Calu3 (cell line): ENCODE measurements around the gene PDGFRB. TPM values are rescaled to one million over a fixed set of nuclear protein-coding genes. Genes with fewer than 3 reads are reported as not detected.

ENCODE experiments used
- BruUV-seq: library from RNA; stranded (reverse); fragments of 400-500 nt; replicated peaks from 2 replicates; lab custom pipeline; 2021; lab: Mats Ljungman, UMichigan
- CTCF ChIA-PET: fragments of 300-600 bp; sonication (Branson Sonifier 250); formaldehyde crosslinking; loops from one replicate; lab custom pipeline; 2022; ENCODE audit warnings: antibody characterized with exemption; lab: Charles Lee
- DNase-seq: peaks from one replicate; pipeline ENCODE4 v3.0.0; 2022
- H3K27ac Mint-ChIP-seq: one replicate; pipeline ENCODE4 v1.8.0; 2022; ENCODE audit warnings: mixed read lengths; ENCODE audit not compliant: unreplicated experiment
- H3K27me3 Mint-ChIP-seq: one replicate; pipeline ENCODE4 v1.8.0; 2022; ENCODE audit warnings: mixed read lengths; ENCODE audit not compliant: unreplicated experiment
- H3K36me3 Mint-ChIP-seq: one replicate; pipeline ENCODE4 v1.8.0; 2022; ENCODE audit warnings: mild to moderate bottlenecking, moderate library complexity, mixed read lengths; ENCODE audit not compliant: insufficient read depth, unreplicated experiment
- H3K4me1 Mint-ChIP-seq: one replicate; pipeline ENCODE4 v1.8.0; 2022; ENCODE audit warnings: mild to moderate bottlenecking, low read depth, mixed read lengths; ENCODE audit not compliant: unreplicated experiment
- H3K4me3 Mint-ChIP-seq: one replicate; pipeline ENCODE4 v1.8.0; 2022; ENCODE audit warnings: mild to moderate bottlenecking, low read depth, moderate library complexity, mixed read lengths; ENCODE audit not compliant: unreplicated experiment
- H3K9me3 Mint-ChIP-seq: one replicate; pipeline ENCODE4 v1.8.0; 2022; ENCODE audit warnings: low read depth, mixed read lengths; ENCODE audit not compliant: unreplicated experiment
- intact Hi-C: fragments of 100-400 bp; cut with micrococcal nuclease; formaldehyde crosslinking; loops from one replicate; pipeline ENCODE4 v1.10.0; 2022; ENCODE audit not compliant: unreplicated experiment
- total RNA-seq: library from RNA; stranded (reverse); gene quantifications from 2 replicates; pipeline ENCODE4 v1.2.3, GENCODE V29; 2022
- TF ChIP-seq, protein P1 (sequence below): fragments of 200-600 bp; IDR thresholded peaks from one replicate; pipeline ENCODE4 v1.8.0; 2022; ENCODE audit warnings: antibody characterized with exemption; ENCODE audit not compliant: unreplicated experiment

Gene PDGFRB
- total RNA-seq, 1 experiment from 2014 or later, result not detected

DNA sequence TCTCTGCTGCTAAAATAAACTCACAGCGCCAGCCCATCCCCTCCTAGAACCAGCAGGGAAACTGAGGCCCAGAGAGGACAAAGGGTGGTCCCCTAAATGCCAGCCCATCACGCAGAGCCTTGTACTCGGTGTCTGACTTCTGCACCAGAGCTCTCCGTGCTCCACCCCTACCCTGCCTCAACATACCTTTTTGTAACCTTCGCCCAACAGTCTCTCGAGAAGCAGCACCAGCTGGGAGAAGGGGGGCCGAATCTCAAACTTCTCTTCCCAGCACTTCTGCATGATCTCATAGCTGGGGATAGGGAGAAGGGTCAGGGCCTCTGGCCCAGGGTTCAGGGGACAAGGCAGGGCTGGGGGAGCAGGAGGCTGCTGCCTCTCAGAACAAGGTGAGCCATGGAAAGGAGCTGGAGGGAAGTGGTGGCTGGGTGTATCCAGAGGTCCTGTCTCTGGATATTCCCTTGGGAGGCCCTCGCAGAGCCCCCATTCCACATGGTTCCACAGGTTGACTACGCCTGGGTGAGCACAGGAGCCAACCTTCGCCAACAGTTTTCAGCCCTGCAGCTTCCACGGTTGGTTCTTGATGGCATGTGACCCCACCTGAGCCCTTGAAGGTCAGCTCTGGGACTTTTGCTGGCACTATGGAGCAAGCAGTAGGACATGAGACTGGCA is 37.0 kb downstream of the PDGFRB start:
- intact Hi-C loops, result no loop called here
- CTCF ChIA-PET, result interaction anchor here (1.3 kb wide), 1 partner anchor 9 kb away, joined by 4 read pairs; no protein-coding TSS in a partner anchor
- H3K9me3 Mint-ChIP-seq, result no peaks in the 10 kb centered on the region
- no peak overlapping the region for H3K27ac Mint-ChIP-seq
- no peaks in the 10 kb centered on the region for H3K36me3 Mint-ChIP-seq
- no peak overlapping the region for H3K4me3 Mint-ChIP-seq
- peaks cover 9% of the 10 kb centered on the region for H3K4me1 Mint-ChIP-seq
- BruUV-seq, result no TSS peak
- TF ChIP-seq, protein P1, sequence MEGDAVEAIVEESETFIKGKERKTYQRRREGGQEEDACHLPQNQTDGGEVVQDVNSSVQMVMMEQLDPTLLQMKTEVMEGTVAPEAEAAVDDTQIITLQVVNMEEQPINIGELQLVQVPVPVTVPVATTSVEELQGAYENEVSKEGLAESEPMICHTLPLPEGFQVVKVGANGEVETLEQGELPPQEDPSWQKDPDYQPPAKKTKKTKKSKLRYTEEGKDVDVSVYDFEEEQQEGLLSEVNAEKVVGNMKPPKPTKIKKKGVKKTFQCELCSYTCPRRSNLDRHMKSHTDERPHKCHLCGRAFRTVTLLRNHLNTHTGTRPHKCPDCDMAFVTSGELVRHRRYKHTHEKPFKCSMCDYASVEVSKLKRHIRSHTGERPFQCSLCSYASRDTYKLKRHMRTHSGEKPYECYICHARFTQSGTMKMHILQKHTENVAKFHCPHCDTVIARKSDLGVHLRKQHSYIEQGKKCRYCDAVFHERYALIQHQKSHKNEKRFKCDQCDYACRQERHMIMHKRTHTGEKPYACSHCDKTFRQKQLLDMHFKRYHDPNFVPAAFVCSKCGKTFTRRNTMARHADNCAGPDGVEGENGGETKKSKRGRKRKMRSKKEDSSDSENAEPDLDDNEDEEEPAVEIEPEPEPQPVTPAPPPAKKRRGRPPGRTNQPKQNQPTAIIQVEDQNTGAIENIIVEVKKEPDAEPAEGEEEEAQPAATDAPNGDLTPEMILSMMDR, result no peak
- peaks cover 32% of the 10 kb centered on the region for H3K27me3 Mint-ChIP-seq
- no peak for DNase-seq

DNA sequence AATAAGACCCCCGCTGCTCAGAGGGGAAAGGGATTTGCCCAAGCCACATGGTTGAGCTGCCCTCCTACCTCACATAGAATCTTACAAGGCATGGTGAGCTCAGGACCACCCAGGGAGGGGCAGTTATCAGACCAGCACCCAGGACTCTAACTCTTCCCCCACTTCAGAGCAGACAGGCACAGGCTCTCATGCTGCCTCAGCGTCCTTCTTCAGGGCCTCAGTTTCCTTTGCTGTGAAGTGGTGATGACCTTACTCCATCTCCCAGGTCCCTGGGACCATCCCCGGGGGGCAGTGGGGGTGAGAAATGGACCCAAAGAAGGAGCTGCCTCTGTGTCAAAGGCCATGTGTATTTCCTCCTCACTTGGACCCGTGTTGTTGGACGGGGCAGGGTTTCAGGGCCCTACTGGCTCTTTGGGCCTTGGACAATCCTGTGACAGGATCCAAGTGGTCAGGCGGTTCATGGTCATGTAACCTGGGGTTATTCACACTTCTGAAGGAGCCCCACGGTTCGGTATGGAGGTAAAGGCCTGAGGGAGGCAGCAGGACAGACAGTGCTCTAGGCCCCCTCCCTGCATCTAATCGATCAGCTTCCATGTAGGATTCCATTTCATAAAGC is 37.6 kb downstream of the PDGFRB start:
- Mint-ChIP-seq H3K27ac (no peak overlapping the region), H3K9me3 (no peaks in the 10 kb centered on the region), H3K4me1 (peaks cover 14% of the 10 kb centered on the region), H3K27me3 (peaks cover 32% of the 10 kb centered on the region), H3K36me3 (no peaks in the 10 kb centered on the region), H3K4me3 (no peak overlapping the region)
- TF ChIP-seq, protein P1, result no peak
- CTCF ChIA-PET, result interaction anchor here (1.3 to 1.5 kb wide), 2 partner anchors 8 to 13 kb away, joined by 4 to 6 read pairs; no protein-coding TSS in a partner anchor
- no TSS peak for BruUV-seq
- intact Hi-C loops, result no loop called here
- DNase-seq, result no peak

DNA sequence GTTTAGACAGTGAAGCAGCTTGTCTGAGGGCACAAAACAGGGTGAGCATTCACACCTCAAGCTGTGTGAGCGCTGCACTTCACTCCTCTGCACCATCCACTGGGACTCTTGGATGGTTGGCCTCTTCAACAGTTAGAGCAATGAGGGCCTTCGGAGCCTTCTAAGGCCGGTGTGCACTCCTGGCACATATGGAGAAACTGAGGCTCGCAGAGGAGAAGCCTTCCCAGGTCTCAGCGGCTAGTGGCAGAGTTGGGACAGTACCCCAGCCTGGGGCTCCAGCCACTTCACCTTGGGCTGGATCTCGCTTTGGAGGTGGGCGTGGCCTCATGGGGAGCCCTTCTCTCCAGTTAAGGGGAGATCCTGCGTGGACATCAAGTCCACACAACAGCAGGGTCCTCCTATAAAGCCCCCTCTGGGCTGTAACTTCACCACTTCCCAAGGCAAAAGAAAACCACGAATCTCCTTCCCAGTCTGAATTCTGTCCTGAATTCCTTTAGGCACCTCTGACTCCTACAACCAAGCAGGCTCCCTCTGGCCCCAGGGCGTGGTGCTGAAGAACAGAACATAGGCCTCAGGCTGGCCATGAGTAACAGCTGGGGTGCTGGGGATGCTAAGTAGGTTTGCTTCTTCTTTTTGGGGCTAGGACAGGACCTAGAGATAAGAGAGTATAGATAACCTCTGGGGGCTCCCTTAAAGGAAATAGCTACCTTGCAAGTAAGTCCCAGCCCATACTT is 38.8 kb downstream of the PDGFRB start:
- TF ChIP-seq, protein P1, result no peak
- H3K9me3 Mint-ChIP-seq, result no peaks in the 10 kb centered on the region
- H3K4me1 Mint-ChIP-seq, result peaks cover 12% of the 10 kb centered on the region
- CTCF ChIA-PET, result interaction anchor here (1.5 kb wide), 1 partner anchor 14 kb away, joined by 6 read pairs; no protein-coding TSS in a partner anchor
- no peaks in the 10 kb centered on the region for H3K36me3 Mint-ChIP-seq
- no TSS peak for BruUV-seq
- peaks cover 24% of the 10 kb centered on the region for H3K27me3 Mint-ChIP-seq
- H3K4me3 Mint-ChIP-seq, result no peak overlapping the region
- H3K27ac Mint-ChIP-seq, result no peak overlapping the region
- no peak for DNase-seq
- intact Hi-C loops, result no loop called here

DNA sequence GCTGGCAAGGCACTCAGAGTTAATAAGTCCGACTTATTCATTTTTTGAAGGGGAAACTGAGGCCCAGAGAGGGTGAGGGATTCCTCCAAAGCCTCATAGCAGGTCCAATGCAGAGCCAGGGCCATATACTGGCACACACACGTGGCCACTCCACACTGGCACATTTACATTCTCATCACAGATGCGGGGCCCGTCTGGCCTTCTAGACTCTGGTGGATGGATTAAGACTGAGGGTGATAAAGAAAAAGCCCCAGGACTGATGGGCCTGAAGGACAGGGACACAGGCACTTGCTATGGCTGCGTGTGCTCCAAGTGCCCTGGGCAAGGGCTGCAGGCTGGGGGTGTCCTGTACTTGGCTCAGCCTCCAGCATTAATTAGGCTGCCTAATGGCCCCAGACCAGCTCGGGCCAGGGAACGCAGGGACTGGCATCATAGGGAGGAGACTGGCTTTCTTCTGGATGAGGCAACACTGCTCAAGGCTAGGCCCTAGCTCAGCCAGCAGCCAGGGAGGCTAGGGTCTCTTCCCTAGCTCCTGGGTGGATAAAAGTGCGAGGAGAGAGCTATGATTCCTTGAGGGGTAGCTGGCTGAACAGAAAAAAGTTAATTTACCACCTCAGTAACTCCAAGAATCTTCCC is 40.8 kb downstream of the PDGFRB start:
- CTCF ChIA-PET, result no interaction called here
- no peak overlapping the region for H3K4me3 Mint-ChIP-seq
- peaks cover 12% of the 10 kb centered on the region for H3K27me3 Mint-ChIP-seq
- intact Hi-C loops, result no loop called here
- H3K4me1 Mint-ChIP-seq, result peaks cover 14% of the 10 kb centered on the region
- no TSS peak for BruUV-seq
- H3K9me3 Mint-ChIP-seq, result no peaks in the 10 kb centered on the region
- no peak for DNase-seq
- H3K36me3 Mint-ChIP-seq, result no peaks in the 10 kb centered on the region
- TF ChIP-seq, protein P1, result no peak
- no peak overlapping the region for H3K27ac Mint-ChIP-seq
